Endothelial cell (in vitro differentiated cells): ENCODE data around the gene AUTS2. TPM values are rescaled to one million over a fixed set of nuclear protein-coding genes. Genes with fewer than 3 reads are reported as not detected.

Source experiments
- DNase-seq: peaks from one replicate; pipeline ENCODE4 v3.0.0; 2021; ENCODE audit warnings: low spot score
- H3K27ac Mint-ChIP-seq: one replicate; pipeline ENCODE4 v1.8.0; 2021; ENCODE audit warnings: mixed read lengths, inconsistent platforms; ENCODE audit not compliant: unreplicated experiment
- H3K27me3 Mint-ChIP-seq: one replicate; pipeline ENCODE4 v1.8.0; 2021; ENCODE audit warnings: mild to moderate bottlenecking, moderate library complexity, mixed read lengths, inconsistent platforms; ENCODE audit not compliant: unreplicated experiment
- H3K36me3 Mint-ChIP-seq: one replicate; pipeline ENCODE4 v1.8.0; 2021; ENCODE audit warnings: mild to moderate bottlenecking, low read depth, mixed read lengths, inconsistent platforms; ENCODE audit not compliant: unreplicated experiment
- H3K4me1 Mint-ChIP-seq: one replicate; pipeline ENCODE4 v1.8.0; 2021; ENCODE audit warnings: mild to moderate bottlenecking, mixed read lengths, inconsistent platforms; ENCODE audit not compliant: unreplicated experiment
- H3K4me3 Mint-ChIP-seq: one replicate; pipeline ENCODE4 v1.8.0; 2021; ENCODE audit warnings: mild to moderate bottlenecking, mixed read lengths, inconsistent platforms; ENCODE audit not compliant: unreplicated experiment
- H3K9me3 Mint-ChIP-seq: one replicate; pipeline ENCODE4 v1.8.0; 2021; ENCODE audit warnings: mixed read lengths, inconsistent platforms; ENCODE audit not compliant: unreplicated experiment
- CTCF ChIP-seq: fragments of 200-600 bp; sonication (generic); IDR thresholded peaks from one replicate; pipeline ENCODE4 v1.5.0; 2021; ENCODE audit warnings: antibody characterized with exemption; ENCODE audit not compliant: unreplicated experiment
- total RNA-seq: library from RNA; stranded (reverse); fragmentation: NEBNext Ultra II Directional; extraction: Animal tissue kit (Norgen Biotek cat#: 25700); gene quantifications from one replicate; pipeline ENCODE4 v1.2.1, GENCODE V29; 2021; ENCODE audit not compliant: unreplicated experiment

The AUTS2 gene
- total RNA-seq, 1 donor from 2014 or later: 103 TPM

- no peaks in the 10 kb centered on the region for H3K4me1 Mint-ChIP-seq
- no peak for TF ChIP-seq CTCF
Measured at GRCh38 chr7:70533614-70534013, 935.3 kb downstream of the AUTS2 start.

GRCh38 chr7:70539205-70539604 lies 940.9 kb downstream of the AUTS2 start:
- Mint-ChIP-seq H3K4me3 (no peak overlapping the region), H3K27ac (no peak overlapping the region), H3K4me1 (peaks cover 3% of the 10 kb centered on the region), H3K27me3 (peaks cover 1% of the 10 kb centered on the region), H3K36me3 (peaks cover 6% of the 10 kb centered on the region), H3K9me3 (peaks cover 4% of the 10 kb centered on the region)
- no peak for TF ChIP-seq CTCF
- DNase-seq: no peak

More at GRCh38 chr7:70533614-70534013, 935.3 kb downstream of the AUTS2 start:
- Mint-ChIP-seq H3K36me3 (peaks cover 18% of the 10 kb centered on the region), H3K4me3 (no peak overlapping the region), H3K9me3 (peaks cover 4% of the 10 kb centered on the region), H3K27me3 (peaks cover 7% of the 10 kb centered on the region), H3K27ac (no peak overlapping the region)
- DNase-seq: no peak

- H3K4me3 Mint-ChIP-seq: no peak overlapping the region
- peaks cover 1% of the 10 kb centered on the region for H3K27me3 Mint-ChIP-seq
- no peak for DNase-seq
- peaks cover 3% of the 10 kb centered on the region for H3K4me1 Mint-ChIP-seq
- peaks cover 4% of the 10 kb centered on the region for H3K9me3 Mint-ChIP-seq
- no peak for TF ChIP-seq CTCF
- H3K36me3 Mint-ChIP-seq: peaks cover 10% of the 10 kb centered on the region
- H3K27ac Mint-ChIP-seq: no peak overlapping the region
Measured at GRCh38 chr7:70539617-70540016, 941.3 kb downstream of the AUTS2 start.

- TF ChIP-seq CTCF: no peak
- peaks cover 3% of the 10 kb centered on the region for H3K4me1 Mint-ChIP-seq
- H3K27ac Mint-ChIP-seq: no peak overlapping the region
- peaks cover 10% of the 10 kb centered on the region for H3K36me3 Mint-ChIP-seq
- peaks cover 1% of the 10 kb centered on the region for H3K27me3 Mint-ChIP-seq
- H3K9me3 Mint-ChIP-seq: peaks cover 4% of the 10 kb centered on the region
- no peak overlapping the region for H3K4me3 Mint-ChIP-seq
- no peak for DNase-seq
Measured at GRCh38 chr7:70540641-70541040, 942.4 kb downstream of the AUTS2 start.

- Mint-ChIP-seq H3K27me3 (peaks cover 2% of the 10 kb centered on the region), H3K4me3 (no peak overlapping the region), H3K27ac (no peak overlapping the region), H3K4me1 (peaks cover 3% of the 10 kb centered on the region), H3K9me3 (no peaks in the 10 kb centered on the region), H3K36me3 (peaks cover 14% of the 10 kb centered on the region)
- DNase-seq: no peak
- TF ChIP-seq CTCF: no peak
Measured at GRCh38 chr7:70542750-70543376, 944.6 kb downstream of the AUTS2 start.
